K562 (cell line): ENCODE results near the gene REEP6. TPM values are rescaled to one million over a fixed set of nuclear protein-coding genes. Genes with fewer than 3 reads are reported as not detected.

Source experiments
- CTCF ChIP-seq, 3 experiments: IDR thresholded peaks in 2 of 3; conservative IDR thresholded peaks in 1 of 3; 2 replicates each; pipeline ENCODE4 v1.5.1; 2011 to 2012; ENCODE audit warnings: low read length in 3 of 3, mild to moderate bottlenecking in 3 of 3, control low read depth in 2 of 3, improper control_type of control experiment in 1 of 3, inconsistent platforms in 1 of 3, low read depth in 1 of 3, mixed read lengths in 1 of 3, moderate library complexity in 1 of 3; ENCODE audit not compliant: insufficient read depth in 2 of 3
- DDX20 ChIP-seq: fragments of 450-650 bp; IDR thresholded peaks from 2 replicates; pipeline ENCODE4 v1.6.1; 2016; ENCODE audit warnings: missing genetic modification characterization, low read depth, mild to moderate bottlenecking, missing compliant biosample characterization, moderate library complexity
- E2F5 ChIP-seq: sonication (generic); formaldehyde crosslinking; IDR thresholded peaks from 2 replicates; pipeline ENCODE4 v1.8.0; 2022; ENCODE audit warnings: mild to moderate bottlenecking, missing genetic modification reagents
- GMEB1 ChIP-seq: fragments of 250-450 bp; sonication (Bioruptor Pico); IDR thresholded peaks from 2 replicates; pipeline ENCODE4 v1.4.0; 2020; ENCODE audit warnings: mild to moderate bottlenecking
- GTF3C2 ChIP-seq: IDR thresholded peaks from 3 replicates; pipeline ENCODE4 v1.6.1; 2011; ENCODE audit warnings: borderline replicate concordance, mild to moderate bottlenecking, moderate library complexity; ENCODE audit not compliant: insufficient read length; ENCODE audit errors: extremely low read depth
- HOXB6 ChIP-seq: fragments of 250-450 bp; sonication (Bioruptor Pico); IDR thresholded peaks from 2 replicates; pipeline ENCODE4 v1.5.1; 2022; ENCODE audit warnings: mild to moderate bottlenecking, borderline replicate concordance
- MCM7 ChIP-seq, 2 experiments: fragments of 450-650 bp; IDR thresholded peaks; 2 replicates each; pipeline ENCODE4 v1.6.1; 2016 to 2018
- NCOA2 ChIP-seq, 2 experiments: fragments of 450-650 bp; IDR thresholded peaks; 2 replicates each; pipeline ENCODE4 v1.6.1; 2018; ENCODE audit warnings: mild to moderate bottlenecking in 2 of 2, moderate library complexity in 1 of 2; ENCODE audit not compliant: partially characterized antibody in 2 of 2
- SMAD3 ChIP-seq: fragments of 450-650 bp; formaldehyde crosslinking; conservative IDR thresholded peaks from 2 replicates; pipeline ENCODE4 v1.4.0; 2020; ENCODE audit warnings: mild to moderate bottlenecking
- SP1 ChIP-seq: sonication (generic); formaldehyde crosslinking; IDR thresholded peaks from 2 replicates; pipeline ENCODE4 v1.8.1; 2022; ENCODE audit warnings: mild to moderate bottlenecking, missing genetic modification reagents
- SP2 ChIP-seq: IDR thresholded peaks from 2 replicates; pipeline ENCODE4 v1.6.1; 2011; ENCODE audit warnings: mild to moderate bottlenecking, low read depth, low read length, moderate library complexity; ENCODE audit not compliant: poor library complexity, severe bottlenecking; ENCODE audit errors: extremely low read depth
- ZNF277 ChIP-seq: fragments of 250-450 bp; sonication (Bioruptor Pico); IDR thresholded peaks from 2 replicates; pipeline ENCODE4 v1.8.0; 2022; ENCODE audit warnings: inconsistent platforms, mild to moderate bottlenecking, moderate library complexity, borderline replicate concordance
- ZNF395 ChIP-seq: fragments of 200-800 bp; sonication (Bioruptor generic); IDR thresholded peaks from 2 replicates; pipeline ENCODE4 v1.6.1; 2017; ENCODE audit warnings: missing genetic modification characterization, missing compliant biosample characterization
- ZNF561 ChIP-seq: fragments of 450-650 bp; formaldehyde crosslinking; conservative IDR thresholded peaks from 2 replicates; pipeline ENCODE4 v1.4.0; 2020; ENCODE audit warnings: mild to moderate bottlenecking, moderate library complexity
- polyA plus RNA-seq, 8 experiments: library from polyadenylated mRNA; depleted of rRNA in 4 of 8; stranded (reverse) in 5 of 8; unstranded in 3 of 8; fragments of >200 nt; fragmentation: Nextera tagmentation in 2 of 8; fragmentation: Illumina TruSeq in 1 of 8; extraction: Ambion mirVana in 2 of 8; extraction: Trizol in 1 of 8; gene quantifications; 2 replicates each; pipeline versions ENCODE4 v1.2.1 to v1.2.3, GENCODE V29; 2011 to 2014; ENCODE audit warnings: inconsistent platforms in 1 of 8, missing spikeins in 1 of 8
- total RNA-seq, 7 experiments: library from RNA; depleted of rRNA in 6 of 7; stranded (reverse); fragments of >200 nt in 6 of 7; fragmentation: Illumina TruSeq in 2 of 7; extraction: Trizol in 2 of 7; gene quantifications; 2 replicates each; pipeline versions ENCODE4 v1.2.1 to v1.2.3, GENCODE V29; 2011 to 2021; ENCODE audit warnings: low replicate concordance in 1 of 7

REEP6 gene
- total and polyA plus RNA-seq, 9 of the 15 experiments (the other 6 are each of a cell fraction or from before 2014, with no cell fraction given), result 1.2 to 64.2 (median 12.7) TPM

GRCh38 chr19:1503089-1503924, 12.3 kb downstream of the REEP6 start (continued):
- TF ChIP-seq DDX20, result no peak
- TF ChIP-seq HOXB6 (CRISPR knock-in tag), result no peak
- no peak for TF ChIP-seq GTF3C2
- TF ChIP-seq SMAD3 (CRISPR knock-in tag), result no peak
- no peak for TF ChIP-seq E2F5 (CRISPR knock-in tag)
- no peak for TF ChIP-seq ZNF277 (CRISPR knock-in tag)
- no peak for TF ChIP-seq NCOA2 (IDR thresholded peaks at IDR 0.05; ENCODE audit: partially characterized antibody in 2 of 2)
- no peak for TF ChIP-seq MCM7 (IDR thresholded peaks at IDR 0.05)
- peak; percentile 70 for TF ChIP-seq SP1
- no peak for TF ChIP-seq SP2
- peak; percentile 76 to 96 (median 81) for TF ChIP-seq CTCF (IDR thresholded peaks at IDR 0.05 in 2 of 3, conservative IDR thresholded peaks at IDR 0.05 in 1 of 3; ENCODE audit: insufficient read depth in 2 of 3, low read depth in 1 of 3, low read length in 3 of 3)
- no peak for TF ChIP-seq ZNF561
- TF ChIP-seq ZNF395 (CRISPR knock-in tag), result 0 out of 2 replicates have a peak, but pooled peaks have one; percentile 40
- no peak for TF ChIP-seq GMEB1 (CRISPR knock-in tag)
